ENCODE results near the gene LRRC45. TPM values are rescaled to one million over a fixed set of nuclear protein-coding genes. Genes with fewer than 3 reads are reported as not detected.

The LRRC45 gene
- total RNA-seq, 1 donor from 2014 or later, result 12.2 TPM

DNA sequence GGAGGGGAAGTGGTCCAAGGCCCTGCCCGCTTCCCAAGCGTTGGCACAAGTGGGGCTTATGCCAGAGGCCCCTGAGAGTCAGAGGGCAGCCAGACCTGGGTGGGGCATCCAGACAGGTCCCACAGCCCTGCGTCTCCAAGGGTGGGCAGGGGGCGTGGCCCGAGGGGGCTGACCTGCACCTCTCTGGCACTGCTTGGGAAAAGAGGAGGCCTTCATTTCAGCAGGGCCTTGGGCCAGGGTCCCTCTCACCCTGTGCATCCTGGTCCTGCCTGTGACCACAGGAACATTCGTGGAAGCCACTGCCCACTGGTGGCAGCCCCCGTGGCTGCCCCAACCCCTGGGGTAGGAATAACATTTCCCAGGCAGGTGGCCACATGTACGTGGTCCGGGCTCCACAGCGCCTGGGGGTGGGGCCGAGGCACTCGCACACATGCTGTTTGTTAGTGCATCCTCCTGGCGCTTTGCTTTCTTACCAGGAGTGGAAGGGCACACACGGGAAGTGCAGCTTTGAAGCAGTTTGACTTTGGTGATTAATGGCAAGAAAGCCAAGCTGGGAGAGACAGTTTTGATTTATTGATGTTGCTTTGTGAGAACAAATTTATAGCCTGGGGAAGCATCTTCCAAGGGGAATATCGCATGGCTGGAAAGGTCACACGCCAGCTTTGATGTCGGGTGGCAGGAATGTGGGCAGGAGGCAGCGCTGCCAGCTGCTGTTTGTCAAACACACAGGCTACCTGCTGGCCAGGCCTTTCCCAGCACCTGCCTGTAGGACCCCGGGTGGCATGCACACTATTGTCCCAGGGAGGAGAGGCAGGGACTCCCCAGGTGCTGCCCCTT, 4.7 kb upstream of the LRRC45 start:
- peaks cover 10% of the 10 kb centered on the region for H3K4me1 ChIP-seq
- H3K36me3 ChIP-seq, result no peaks in the 10 kb centered on the region
- no peaks in the 10 kb centered on the region for H3K9me3 ChIP-seq
- no peak overlapping the region for H3K27ac ChIP-seq
- no peaks in the 10 kb centered on the region for H3K27me3 ChIP-seq
- DNase-seq (no peak), ATAC-seq (no peak)
- TF ChIP-seq, protein P1, sequence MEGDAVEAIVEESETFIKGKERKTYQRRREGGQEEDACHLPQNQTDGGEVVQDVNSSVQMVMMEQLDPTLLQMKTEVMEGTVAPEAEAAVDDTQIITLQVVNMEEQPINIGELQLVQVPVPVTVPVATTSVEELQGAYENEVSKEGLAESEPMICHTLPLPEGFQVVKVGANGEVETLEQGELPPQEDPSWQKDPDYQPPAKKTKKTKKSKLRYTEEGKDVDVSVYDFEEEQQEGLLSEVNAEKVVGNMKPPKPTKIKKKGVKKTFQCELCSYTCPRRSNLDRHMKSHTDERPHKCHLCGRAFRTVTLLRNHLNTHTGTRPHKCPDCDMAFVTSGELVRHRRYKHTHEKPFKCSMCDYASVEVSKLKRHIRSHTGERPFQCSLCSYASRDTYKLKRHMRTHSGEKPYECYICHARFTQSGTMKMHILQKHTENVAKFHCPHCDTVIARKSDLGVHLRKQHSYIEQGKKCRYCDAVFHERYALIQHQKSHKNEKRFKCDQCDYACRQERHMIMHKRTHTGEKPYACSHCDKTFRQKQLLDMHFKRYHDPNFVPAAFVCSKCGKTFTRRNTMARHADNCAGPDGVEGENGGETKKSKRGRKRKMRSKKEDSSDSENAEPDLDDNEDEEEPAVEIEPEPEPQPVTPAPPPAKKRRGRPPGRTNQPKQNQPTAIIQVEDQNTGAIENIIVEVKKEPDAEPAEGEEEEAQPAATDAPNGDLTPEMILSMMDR (IDR thresholded peaks at IDR 0.05), result no peak
- H3K4me3 ChIP-seq, result no peak overlapping the region
- intact Hi-C loops (cut with DNase I), result no loop called here

DNA sequence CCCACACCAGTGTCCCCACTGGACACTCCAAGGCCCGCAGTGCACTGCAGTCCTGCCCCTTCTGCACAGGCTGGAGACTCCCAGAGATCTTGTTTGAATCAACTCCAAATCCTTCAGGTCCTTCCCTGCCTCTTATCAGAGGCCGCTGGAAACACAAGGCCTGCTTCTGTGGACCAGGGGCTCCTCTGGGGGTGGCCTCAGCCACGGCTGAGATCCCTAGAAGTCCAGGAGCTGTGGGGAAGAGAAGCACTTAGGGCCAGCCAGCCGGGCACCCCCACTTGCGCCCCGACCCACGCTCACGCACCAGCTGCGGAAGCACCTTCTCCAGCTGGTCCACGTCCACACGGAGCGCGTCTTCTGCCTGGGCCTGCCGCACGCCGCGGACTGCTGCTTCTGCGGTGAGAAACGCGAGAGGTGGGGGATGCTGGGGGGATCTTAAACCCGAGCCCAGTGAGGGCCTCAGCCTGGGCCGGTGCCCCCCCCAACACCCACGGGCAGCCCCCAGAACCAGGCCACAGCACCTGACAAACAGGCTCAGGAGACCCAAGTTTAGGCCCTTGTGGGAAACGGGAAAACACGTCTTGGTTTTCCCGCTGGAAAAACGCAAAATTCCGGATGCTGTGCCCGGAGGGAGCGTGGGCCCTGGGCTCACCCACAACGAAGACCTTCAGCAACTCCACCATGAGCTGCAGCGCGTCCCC, 4.0 kb upstream of the LRRC45 start:
- Histone ChIP-seq H3K27ac (no peak overlapping the region), H3K4me1 (peaks cover 16% of the 10 kb centered on the region), H3K36me3 (no peaks in the 10 kb centered on the region), H3K27me3 (no peaks in the 10 kb centered on the region), H3K4me3 (no peak overlapping the region), H3K9me3 (no peaks in the 10 kb centered on the region)
- DNase-seq, result no peak
- intact Hi-C loops (cut with DNase I), result no loop called here
- TF ChIP-seq, protein P1 (IDR thresholded peaks at IDR 0.05), result no peak
- ATAC-seq, result no peak

DNA sequence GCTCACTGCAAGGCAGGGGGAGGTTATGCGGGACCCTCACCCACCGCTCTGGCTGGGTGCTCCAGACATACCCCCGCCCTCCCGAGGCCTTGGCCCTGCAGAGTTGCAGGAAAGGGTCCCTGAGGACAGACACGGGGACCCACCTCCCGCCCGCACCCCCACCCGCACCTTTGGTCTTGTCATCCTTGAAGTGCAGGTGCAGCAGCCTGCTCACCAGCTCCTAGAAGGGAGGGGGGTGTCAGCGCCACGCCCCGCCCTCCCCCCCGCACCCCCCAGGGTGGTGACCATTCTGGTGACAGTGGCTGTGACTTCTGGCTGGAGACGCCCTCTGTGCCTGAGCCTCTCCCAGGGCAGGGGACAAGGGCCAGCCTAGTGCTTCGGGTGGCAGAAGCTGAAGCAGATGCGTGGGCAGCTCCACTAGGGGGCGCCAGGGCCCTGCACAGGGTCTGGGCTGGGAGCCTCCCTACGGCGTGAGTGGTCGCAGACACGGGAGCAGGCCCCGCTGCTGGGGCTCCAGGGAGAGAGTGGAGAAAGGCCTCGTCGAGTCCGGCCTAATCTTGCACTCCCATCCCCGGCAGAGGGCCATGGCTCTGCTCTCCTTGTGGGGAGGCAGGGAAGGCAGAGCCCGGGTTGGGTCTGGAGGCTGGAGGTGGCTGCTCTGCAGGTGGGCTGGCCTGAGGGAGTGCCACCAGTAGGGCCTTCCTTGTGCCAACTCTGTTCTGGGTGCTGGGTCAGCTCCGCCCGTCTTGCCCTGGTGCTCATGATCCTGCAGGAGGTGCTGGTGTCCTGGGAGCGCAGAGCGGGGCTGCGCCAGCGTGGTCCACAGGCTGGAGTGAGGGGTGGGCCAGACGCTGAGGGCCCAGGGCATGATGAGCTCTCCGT, 3.2 kb upstream of the LRRC45 start:
- no peak for ATAC-seq
- no peaks in the 10 kb centered on the region for H3K9me3 ChIP-seq
- H3K27me3 ChIP-seq, result no peaks in the 10 kb centered on the region
- no peak overlapping the region for H3K4me3 ChIP-seq
- no peak overlapping the region for H3K27ac ChIP-seq
- no peaks in the 10 kb centered on the region for H3K36me3 ChIP-seq
- H3K4me1 ChIP-seq, result peaks cover 20% of the 10 kb centered on the region
- intact Hi-C loops (cut with DNase I), result loop anchor here (2.0 kb wide), 1 partner anchor 61 kb away; no protein-coding TSS in a partner anchor
- peak; percentile 84 for DNase-seq
- TF ChIP-seq, protein P1 (IDR thresholded peaks at IDR 0.05), result peak; percentile 72

DNA sequence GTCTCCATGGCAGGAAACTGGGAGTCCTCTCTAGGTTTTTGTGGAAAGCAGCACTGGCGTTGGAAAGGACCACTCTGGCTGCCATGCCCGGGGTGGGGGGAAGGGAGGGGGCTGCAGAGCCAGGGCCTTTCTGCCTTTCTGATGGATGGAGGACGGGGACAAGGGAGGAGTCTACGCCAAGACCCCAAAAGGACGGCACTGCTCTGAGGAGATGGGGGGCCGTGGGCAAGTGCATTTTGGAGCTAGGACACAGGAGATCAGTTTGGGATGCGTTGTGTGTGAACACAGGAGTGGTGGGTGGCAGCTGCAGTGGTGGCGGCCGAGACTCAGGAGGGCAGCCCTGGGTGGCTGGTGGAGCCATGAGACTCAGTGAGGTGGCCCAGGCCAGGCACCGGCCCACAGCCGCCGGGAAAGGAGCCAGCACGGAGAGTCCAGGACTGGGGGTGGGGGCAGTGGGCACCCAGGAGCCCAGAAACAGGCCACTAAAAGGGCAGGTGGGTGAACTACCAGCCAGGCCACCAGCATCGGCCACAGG, 2.5 kb upstream of the LRRC45 start:
- Histone ChIP-seq H3K36me3 (no peaks in the 10 kb centered on the region), H3K27ac (no peak overlapping the region), H3K27me3 (no peaks in the 10 kb centered on the region), H3K4me3 (no peak overlapping the region), H3K4me1 (peaks cover 20% of the 10 kb centered on the region), H3K9me3 (no peaks in the 10 kb centered on the region)
- intact Hi-C loops (cut with DNase I), result loop anchor here (2.0 kb wide), 1 partner anchor 62 kb away; no protein-coding TSS in a partner anchor
- TF ChIP-seq, protein P1 (IDR thresholded peaks at IDR 0.05), result no peak
- no peak for ATAC-seq
- DNase-seq, result no peak
